Measurements from ENCODE around the gene ZNRD2. TPM values are rescaled to one million over a fixed set of nuclear protein-coding genes. Genes with fewer than 3 reads are reported as not detected.

ZNRD2 gene
- polyA plus RNA-seq, 4 donors, result 27.7 to 49.2 (median 35.0) TPM

GRCh38 chr11:65609665-65610064 lies 39.4 kb downstream of the ZNRD2 start:
- 74 to 81% (median 78%) methylated on average over 5 of the region's 5 CpGs for WGBS, 3 donors
- Histone ChIP-seq H3K9me3 (ENCODE audit: control insufficient read depth in 2 of 2, insufficient read depth in 1 of 2, low read depth in 1 of 2, low read length in 1 of 2) (no peaks in the 10 kb centered on the region), H3K4me3 (ENCODE audit: low read depth in 1 of 3, low read length in 3 of 3) (no peak overlapping the region), H3K27me3 (ENCODE audit: control insufficient read depth in 3 of 3, insufficient read depth in 3 of 3, low read length in 3 of 3) (no peaks in the 10 kb centered on the region), H3K4me1 (ENCODE audit: control insufficient read depth in 3 of 3, insufficient read depth in 2 of 3, low read depth in 1 of 3, low read length in 2 of 3) (peaks cover 0 to 48% (median 14%) of the 10 kb centered on the region in 3 donors), H3K36me3 (ENCODE audit: control insufficient read depth in 3 of 3, insufficient read depth in 2 of 3, low read depth in 1 of 3, low read length in 3 of 3) (peaks cover 20 to 86% (median 22%) of the 10 kb centered on the region in 3 donors), H3K27ac (ENCODE audit: low read depth in 1 of 3, low read length in 2 of 3) (peak overlapping the region in 1 of 3 donors; percentile 3)
- FAIRE-seq (no peak), DNase-seq (peak in 1 of 2 donors; percentile 41)

GRCh38 chr11:65610404-65610803 lies 40.1 kb downstream of the ZNRD2 start:
- Histone ChIP-seq H3K36me3 (ENCODE audit: control insufficient read depth in 3 of 3, insufficient read depth in 2 of 3, low read depth in 1 of 3, low read length in 3 of 3) (peaks cover 13 to 78% (median 16%) of the 10 kb centered on the region in 3 donors), H3K27me3 (ENCODE audit: control insufficient read depth in 3 of 3, insufficient read depth in 3 of 3, low read length in 3 of 3) (no peaks in the 10 kb centered on the region), H3K4me1 (ENCODE audit: control insufficient read depth in 3 of 3, insufficient read depth in 2 of 3, low read depth in 1 of 3, low read length in 2 of 3) (peaks cover 0 to 48% (median 14%) of the 10 kb centered on the region in 3 donors), H3K27ac (ENCODE audit: low read depth in 1 of 3, low read length in 2 of 3) (peak overlapping the region in 1 of 3 donors; percentile 73), H3K4me3 (ENCODE audit: low read depth in 1 of 3, low read length in 3 of 3) (peak overlapping the region in 1 of 3 donors; percentile 98), H3K9me3 (ENCODE audit: control insufficient read depth in 2 of 2, insufficient read depth in 1 of 2, low read depth in 1 of 2, low read length in 1 of 2) (no peaks in the 10 kb centered on the region)
- WGBS, 3 donors, result 59 to 70% (median 61%) methylated on average over 6 of the region's 6 CpGs
- no peak for FAIRE-seq
- no peak for DNase-seq

DNA sequence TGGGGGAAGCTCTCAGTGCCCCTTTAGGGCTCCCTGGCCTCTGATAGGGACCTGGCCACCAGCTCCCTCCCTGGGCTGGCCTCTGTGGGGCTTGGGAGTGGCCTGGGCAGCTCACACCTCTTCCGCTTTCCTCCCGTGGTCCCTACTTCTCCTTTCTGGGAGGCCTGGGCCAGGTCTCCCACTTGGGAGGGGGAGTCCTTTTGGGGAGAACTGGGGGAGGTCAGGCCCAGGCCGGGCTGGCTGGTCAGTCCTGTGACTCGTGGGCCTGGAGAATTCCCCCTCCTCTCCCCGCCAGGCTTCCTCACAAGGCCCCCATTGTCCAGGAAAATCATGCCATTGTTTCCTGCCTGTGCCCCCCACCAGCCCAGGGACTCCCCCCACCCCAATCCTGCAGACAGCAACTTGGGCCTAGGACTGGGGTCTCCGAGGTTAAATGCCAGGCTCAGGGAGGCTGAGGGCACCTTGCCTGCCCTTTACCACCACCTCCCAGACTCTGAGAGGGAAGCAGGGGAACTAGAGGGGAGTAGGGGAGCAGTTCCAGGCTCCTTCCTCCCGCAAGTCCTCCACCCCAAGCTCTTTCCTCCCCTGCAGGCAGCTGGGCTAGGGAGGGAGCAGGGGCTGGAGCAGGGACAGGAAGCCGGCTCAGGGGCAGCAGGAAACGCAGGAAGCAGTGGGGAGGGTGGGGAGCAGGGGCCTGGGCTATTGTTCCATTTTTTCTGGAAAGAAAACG lies 40.9 kb downstream of the ZNRD2 start:
- DNase-seq (no peak), FAIRE-seq (no peak)
- Histone ChIP-seq H3K36me3 (ENCODE audit: control insufficient read depth in 3 of 3, insufficient read depth in 2 of 3, low read depth in 1 of 3, low read length in 3 of 3) (peaks cover 9 to 71% (median 10%) of the 10 kb centered on the region in 3 donors), H3K9me3 (ENCODE audit: control insufficient read depth in 2 of 2, insufficient read depth in 1 of 2, low read depth in 1 of 2, low read length in 1 of 2) (no peaks in the 10 kb centered on the region), H3K4me1 (ENCODE audit: control insufficient read depth in 3 of 3, insufficient read depth in 2 of 3, low read depth in 1 of 3, low read length in 2 of 3) (peaks cover 0 to 48% (median 14%) of the 10 kb centered on the region in 3 donors), H3K27me3 (ENCODE audit: control insufficient read depth in 3 of 3, insufficient read depth in 3 of 3, low read length in 3 of 3) (no peaks in the 10 kb centered on the region), H3K4me3 (ENCODE audit: low read depth in 1 of 3, low read length in 3 of 3) (peak overlapping the region in 2 of 3 donors; percentile 91 to 98), H3K27ac (ENCODE audit: low read depth in 1 of 3, low read length in 2 of 3) (peak overlapping the region in 2 of 3 donors; percentile 8 to 73)
- 41 to 55% (median 52%) methylated on average over 10 of the region's 10 CpGs for WGBS, 3 donors

- H3K27me3 ChIP-seq (ENCODE audit: control insufficient read depth in 3 of 3, insufficient read depth in 3 of 3, low read length in 3 of 3), result no peaks in the 10 kb centered on the region
- peaks cover 3 to 48% (median 14%) of the 10 kb centered on the region in 3 donors for H3K4me1 ChIP-seq (ENCODE audit: control insufficient read depth in 3 of 3, insufficient read depth in 2 of 3, low read depth in 1 of 3, low read length in 2 of 3)
- FAIRE-seq (no peak), DNase-seq (no peak)
- peak overlapping the region in 2 of 3 donors; percentile 8 to 70 for H3K27ac ChIP-seq (ENCODE audit: low read depth in 1 of 3, low read length in 2 of 3)
- WGBS, 3 donors, result 56 to 63% (median 57%) methylated on average over 12 of the region's 12 CpGs
- H3K9me3 ChIP-seq (ENCODE audit: control insufficient read depth in 2 of 2, insufficient read depth in 1 of 2, low read depth in 1 of 2, low read length in 1 of 2), result no peaks in the 10 kb centered on the region
- H3K36me3 ChIP-seq (ENCODE audit: control insufficient read depth in 3 of 3, insufficient read depth in 2 of 3, low read depth in 1 of 3, low read length in 3 of 3), result peaks cover 6 to 63% (median 6%) of the 10 kb centered on the region in 3 donors
- peak overlapping the region in 2 of 3 donors; percentile 91 to 98 for H3K4me3 ChIP-seq (ENCODE audit: low read depth in 1 of 3, low read length in 3 of 3)
Observed at GRCh38 chr11:65611758-65612603, 41.7 kb downstream of the ZNRD2 start.

DNA sequence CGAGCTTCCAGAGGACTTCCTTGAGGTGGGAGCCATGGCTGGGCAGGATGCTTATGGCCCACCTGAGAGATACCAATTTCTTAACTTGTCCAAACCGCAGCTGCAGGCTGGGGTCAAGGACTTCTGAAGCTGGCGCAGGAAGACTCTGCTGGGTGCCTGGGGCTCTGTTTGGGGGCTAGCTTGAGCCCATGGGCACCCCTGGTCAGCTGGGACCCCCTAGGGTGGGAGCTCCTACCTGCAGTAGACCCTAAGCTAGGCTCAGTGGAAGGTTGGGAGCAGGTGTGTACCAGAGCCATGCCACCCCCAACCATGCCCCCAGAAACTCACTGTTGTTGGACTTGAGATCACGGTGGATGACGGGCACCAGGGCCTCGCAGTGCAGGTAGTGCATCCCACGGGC lies 42.4 kb downstream of the ZNRD2 start:
- FAIRE-seq (no peak), DNase-seq (no peak)
- peak overlapping the region; percentile 91 to 98 (median 95) for H3K4me3 ChIP-seq (ENCODE audit: low read depth in 1 of 3, low read length in 3 of 3)
- WGBS, 3 donors, result 9 to 33% (median 29%) methylated on average over 7 of the region's 7 CpGs
- H3K4me1 ChIP-seq (ENCODE audit: control insufficient read depth in 3 of 3, insufficient read depth in 2 of 3, low read depth in 1 of 3, low read length in 2 of 3), result peaks cover 3 to 47% (median 14%) of the 10 kb centered on the region in 3 donors
- H3K27me3 ChIP-seq (ENCODE audit: control insufficient read depth in 3 of 3, insufficient read depth in 3 of 3, low read length in 3 of 3), result no peaks in the 10 kb centered on the region
- H3K9me3 ChIP-seq (ENCODE audit: control insufficient read depth in 2 of 2, insufficient read depth in 1 of 2, low read depth in 1 of 2, low read length in 1 of 2), result no peaks in the 10 kb centered on the region
- peaks cover 4 to 64% (median 9%) of the 10 kb centered on the region in 3 donors for H3K36me3 ChIP-seq (ENCODE audit: control insufficient read depth in 3 of 3, insufficient read depth in 2 of 3, low read depth in 1 of 3, low read length in 3 of 3)
- peak overlapping the region in 1 of 3 donors; percentile 70 for H3K27ac ChIP-seq (ENCODE audit: low read depth in 1 of 3, low read length in 2 of 3)

DNA sequence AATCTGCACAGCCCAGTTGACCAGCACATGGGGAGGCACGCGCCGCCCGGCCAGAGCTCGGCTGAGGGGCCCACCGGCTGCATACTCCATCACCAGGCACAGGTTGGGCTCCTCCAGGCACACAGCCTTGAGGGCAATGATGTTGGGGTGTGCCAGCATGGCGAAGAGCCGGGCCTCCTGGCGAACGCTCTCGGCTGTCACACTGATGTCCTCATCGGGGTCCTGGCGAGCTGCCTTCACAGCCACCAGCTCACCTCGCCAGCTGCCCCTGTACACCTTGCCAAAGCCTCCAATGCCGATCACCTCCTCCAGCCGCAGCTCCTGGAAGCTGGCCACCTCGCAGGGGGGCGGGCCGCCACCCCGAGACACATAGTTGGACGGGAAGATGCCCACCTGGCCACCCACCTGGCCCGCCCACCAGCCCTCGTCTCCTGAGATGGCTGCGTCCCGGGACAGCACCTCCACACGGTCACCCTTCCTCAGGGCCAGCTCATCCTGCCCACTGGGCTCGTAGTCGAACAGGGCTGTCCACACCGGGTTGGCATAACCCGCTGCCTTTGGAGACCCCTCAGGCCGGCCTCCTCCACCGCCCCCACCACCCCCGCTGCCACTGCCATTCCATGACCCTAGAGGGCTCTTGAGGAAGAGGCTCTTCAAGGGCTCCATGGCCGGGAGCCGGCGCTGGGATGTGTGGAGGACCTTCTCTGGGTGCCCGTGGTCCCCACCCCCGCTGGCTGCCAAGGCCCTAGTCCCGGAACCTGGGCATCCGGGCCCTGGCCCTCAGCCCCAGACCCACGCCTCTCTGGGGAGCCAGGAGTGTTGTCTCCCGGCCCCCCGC lies 43.0 kb downstream of the ZNRD2 start:
- WGBS, 3 donors, result 2 to 18% (median 8%) methylated on average over 34 to 43 of the region's 43 CpGs
- Histone ChIP-seq H3K4me1 (ENCODE audit: control insufficient read depth in 3 of 3, insufficient read depth in 2 of 3, low read depth in 1 of 3, low read length in 2 of 3) (peaks cover 3 to 44% (median 14%) of the 10 kb centered on the region in 3 donors), H3K4me3 (ENCODE audit: low read depth in 1 of 3, low read length in 3 of 3) (peak overlapping the region; percentile 91 to 98 (median 95)), H3K27me3 (ENCODE audit: control insufficient read depth in 3 of 3, insufficient read depth in 3 of 3, low read length in 3 of 3) (no peaks in the 10 kb centered on the region), H3K9me3 (ENCODE audit: control insufficient read depth in 2 of 2, insufficient read depth in 1 of 2, low read depth in 1 of 2, low read length in 1 of 2) (no peaks in the 10 kb centered on the region), H3K36me3 (ENCODE audit: control insufficient read depth in 3 of 3, insufficient read depth in 2 of 3, low read depth in 1 of 3, low read length in 3 of 3) (peaks cover 5 to 64% (median 10%) of the 10 kb centered on the region in 3 donors), H3K27ac (ENCODE audit: low read depth in 1 of 3, low read length in 2 of 3) (peak overlapping the region; percentile 86 to 98 (median 95))
- FAIRE-seq (no peak), DNase-seq (no peak)

DNA sequence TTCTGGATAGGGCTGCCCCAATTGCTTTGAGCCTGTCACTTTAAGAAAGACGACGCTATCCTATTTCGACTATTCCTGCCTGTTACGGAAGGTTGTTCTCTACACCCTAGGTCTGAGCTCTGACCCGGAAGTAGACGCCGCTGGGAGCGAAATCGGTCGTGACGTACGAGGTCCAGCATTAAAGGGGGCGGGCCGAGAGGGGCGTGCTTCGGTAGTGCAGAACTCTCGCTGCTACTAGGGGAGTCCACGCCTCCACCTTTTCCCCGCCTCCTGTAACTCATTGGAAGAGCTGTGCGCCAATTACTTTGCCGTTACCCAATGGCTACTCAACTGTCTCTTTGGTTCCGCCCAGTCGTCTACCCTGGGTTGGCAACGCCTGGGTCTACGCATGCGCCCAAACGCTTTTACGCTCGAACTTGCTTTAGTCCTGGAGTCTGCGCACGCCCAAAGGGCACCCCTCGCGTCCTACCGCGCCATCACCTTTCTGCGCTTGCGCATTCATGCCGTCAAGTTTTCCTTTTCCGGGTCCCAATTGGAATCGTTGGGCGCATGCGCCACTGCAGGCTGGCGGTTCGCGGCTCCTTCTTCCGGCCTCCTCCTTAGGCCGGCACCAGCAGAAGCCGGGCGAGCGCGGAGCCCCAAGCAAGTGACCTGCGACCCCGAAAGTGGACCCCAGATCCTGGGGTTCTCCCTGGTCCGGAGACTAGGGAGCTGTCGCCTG lies 45.1 kb downstream of the ZNRD2 start, which contains the start of gene PCNX3:
TSS of gene PCNX3 (plus strand) at position 548 of the 721 bp plus-strand sequence. CDS start 536 bp downstream, outside the sequence.
- WGBS, 3 donors, result 0% methylated on average over 55 of the region's 55 CpGs
- peak within 1 kb of the TSS; percentile 80 to 98 (median 95) for H3K27ac ChIP-seq (ENCODE audit: low read depth in 1 of 3, low read length in 2 of 3)

More for the DNA sequence above, 45.1 kb downstream of the ZNRD2 start, which contains the start of gene PCNX3:
- Histone ChIP-seq H3K4me1 (ENCODE audit: control insufficient read depth in 3 of 3, insufficient read depth in 2 of 3, low read depth in 1 of 3, low read length in 2 of 3) (peaks cover 3 to 37% (median 14%) of the 10 kb centered on the region in 3 donors), H3K36me3 (ENCODE audit: control insufficient read depth in 3 of 3, insufficient read depth in 2 of 3, low read depth in 1 of 3, low read length in 3 of 3) (peaks cover 12 to 65% (median 13%) of the 10 kb centered on the region in 3 donors), H3K27me3 (ENCODE audit: control insufficient read depth in 3 of 3, insufficient read depth in 3 of 3, low read length in 3 of 3) (no peaks in the 10 kb centered on the region), H3K9me3 (ENCODE audit: control insufficient read depth in 2 of 2, insufficient read depth in 1 of 2, low read depth in 1 of 2, low read length in 1 of 2) (no peaks in the 10 kb centered on the region), H3K4me3 (ENCODE audit: low read depth in 1 of 3, low read length in 3 of 3) (peak within 1 kb of the TSS; percentile 91 to 98 (median 95))
- DNase-seq (peak; percentile 100), FAIRE-seq (peak; percentile 91)

Data from small intestine (tissue), 7 donors.